ENCODE data around the gene MYH7B.

The MYH7B gene

DNA sequence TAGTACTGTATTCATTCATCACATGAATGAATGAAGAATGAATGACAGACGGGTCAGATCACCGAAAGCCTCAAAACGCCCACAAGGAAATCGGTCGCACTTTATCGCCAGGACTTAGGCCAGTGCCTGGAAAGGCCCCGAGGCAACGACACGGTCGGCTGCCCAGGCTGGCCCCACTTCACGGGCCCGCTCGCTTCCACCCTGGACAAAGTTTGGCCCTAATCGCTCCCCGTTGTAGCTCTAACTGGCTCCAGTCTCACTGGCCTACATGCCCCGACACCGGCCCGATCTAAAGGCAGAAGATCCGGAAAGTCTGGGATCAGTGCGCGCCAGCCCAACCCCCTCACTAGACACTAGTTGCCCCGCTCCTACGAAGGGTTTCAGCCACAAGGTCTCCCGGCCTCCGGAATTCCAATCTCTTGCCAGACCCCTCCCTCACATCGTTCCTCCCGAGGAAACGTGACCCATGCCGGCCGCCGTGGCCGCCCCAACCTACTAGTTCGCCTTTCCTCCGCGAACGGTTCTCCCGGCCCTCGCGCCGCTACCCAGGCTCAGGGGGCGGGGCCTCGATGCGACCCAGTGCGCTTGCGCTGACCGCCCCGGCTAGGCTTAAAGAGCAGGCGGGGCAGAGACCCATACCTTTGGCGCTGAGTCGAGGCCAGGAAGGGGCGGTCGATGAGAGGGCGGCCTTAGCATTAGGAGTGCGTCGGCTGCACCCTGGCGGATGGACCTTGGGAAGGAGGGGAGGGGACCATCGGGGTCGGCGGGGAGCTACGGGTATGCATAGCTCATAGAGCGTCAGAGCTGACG is at the start of gene MYH7B, which contains the start of gene GSS:
TSS of gene MYH7B (plus strand) at position 638 of the 810 bp plus-strand sequence. CDS start 22,138 bp downstream, outside the sequence.
TSS of gene GSS (minus strand) at position 576 of the 810 bp plus-strand sequence. CDS start 3,954 bp downstream, outside the sequence.
- peak; percentile 62 to 80 for DNase-seq

DNA sequence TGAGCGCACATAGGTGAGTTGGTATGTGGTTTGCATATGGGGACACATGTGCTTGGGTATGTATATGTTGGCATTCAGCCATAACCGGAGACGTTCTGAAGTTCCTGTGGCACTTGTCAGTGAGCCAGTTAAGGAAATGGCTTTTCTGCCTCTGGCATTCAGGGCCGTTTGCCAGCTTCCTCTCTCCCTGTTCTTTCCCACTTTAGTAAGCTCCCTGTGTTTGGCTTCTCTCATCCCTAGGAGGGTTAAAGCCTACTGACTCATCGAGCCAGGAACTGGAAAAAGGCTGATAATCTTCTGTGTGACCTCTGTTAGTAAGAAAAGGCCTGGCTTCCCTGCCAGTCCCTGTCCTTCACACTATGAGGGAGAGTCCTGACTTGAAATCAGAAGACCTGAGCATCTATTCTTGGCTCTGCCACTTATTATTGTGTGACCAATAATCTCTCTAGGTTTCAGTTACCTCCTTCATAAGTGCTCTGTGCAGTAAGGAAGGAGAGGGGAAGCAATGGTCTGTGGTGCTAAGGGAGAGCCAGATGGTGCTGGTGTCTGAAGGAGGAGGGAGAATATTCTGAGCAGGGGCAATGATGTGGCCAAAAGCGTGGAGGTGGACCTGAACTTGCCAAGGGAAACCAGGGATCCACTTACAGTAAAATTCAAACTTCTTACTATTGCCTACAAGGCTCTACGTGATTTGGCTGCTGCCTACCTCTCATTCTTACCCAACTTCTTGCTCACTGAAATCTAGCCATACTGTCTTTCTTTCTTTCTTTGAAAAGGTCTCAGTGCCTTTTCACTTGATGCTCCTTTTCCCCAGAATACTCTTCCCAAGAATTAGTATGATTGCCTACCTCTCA is 47.8 kb upstream of the MYH7B start:
- no peak for DNase-seq

GRCh38 chr20:34915131-34915530 is 40.5 kb upstream of the MYH7B start:
- no peak for DNase-seq

GRCh38 chr20:34915749-34916455 is 39.8 kb upstream of the MYH7B start:
- no peak for DNase-seq

DNA sequence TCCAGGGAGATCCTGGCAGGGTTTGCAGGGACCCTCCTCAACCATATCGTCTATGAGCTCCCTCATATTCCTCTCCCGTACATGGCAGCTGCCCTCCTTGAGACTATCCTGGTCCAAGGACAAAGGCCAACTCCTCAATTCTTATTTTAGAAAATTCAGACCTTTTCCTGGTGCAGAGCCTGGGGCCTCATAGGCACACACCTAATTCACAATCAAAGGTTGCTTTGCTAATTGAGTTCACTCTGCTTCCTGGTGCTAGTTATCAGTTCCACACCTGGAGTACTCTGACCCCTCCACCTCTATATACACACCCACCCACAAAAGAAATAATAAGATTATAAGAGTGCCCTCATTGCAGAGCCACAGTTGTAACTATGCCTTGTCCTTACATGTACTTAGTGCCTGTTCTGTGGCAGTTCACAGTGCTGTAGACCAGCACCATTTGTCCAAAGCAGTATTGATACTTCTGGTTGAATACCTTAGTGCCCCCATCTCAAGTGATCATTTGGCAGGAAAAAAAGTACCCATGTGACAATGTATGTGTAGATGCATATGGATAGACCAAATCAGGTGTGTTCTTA is 38.8 kb upstream of the MYH7B start:
- no peak for DNase-seq

GRCh38 chr20:34920055-34920454 is 35.6 kb upstream of the MYH7B start:
- no peak for DNase-seq

- DNase-seq = no peak
Measured at GRCh38 chr20:34921436-34921835, 34.2 kb upstream of the MYH7B start.

- no peak for DNase-seq
Measured at GRCh38 chr20:34922654-34923381, 32.9 kb upstream of the MYH7B start.

DNA sequence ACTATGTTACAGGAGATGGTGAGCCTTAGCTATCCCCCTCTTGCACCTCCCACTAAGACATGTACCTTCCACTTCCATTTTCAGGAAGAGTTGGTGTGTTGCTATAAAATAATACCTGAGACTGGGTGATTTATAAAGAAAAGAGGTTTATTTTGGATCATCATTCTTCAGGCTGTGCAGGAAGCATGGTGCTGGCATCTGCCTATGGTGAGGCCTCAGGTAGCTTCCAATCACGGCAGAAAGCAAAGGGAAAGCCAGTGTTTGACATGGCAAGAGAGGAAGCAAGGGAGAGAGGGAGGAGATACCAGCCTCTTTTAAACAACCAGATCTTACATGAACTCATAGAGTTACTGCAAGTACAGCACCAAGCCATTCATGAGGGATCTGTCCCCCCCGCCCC is 32.3 kb upstream of the MYH7B start:
- no peak for DNase-seq

- DNase-seq = no peak
Measured at GRCh38 chr20:34925341-34925740, 30.3 kb upstream of the MYH7B start.

DNA sequence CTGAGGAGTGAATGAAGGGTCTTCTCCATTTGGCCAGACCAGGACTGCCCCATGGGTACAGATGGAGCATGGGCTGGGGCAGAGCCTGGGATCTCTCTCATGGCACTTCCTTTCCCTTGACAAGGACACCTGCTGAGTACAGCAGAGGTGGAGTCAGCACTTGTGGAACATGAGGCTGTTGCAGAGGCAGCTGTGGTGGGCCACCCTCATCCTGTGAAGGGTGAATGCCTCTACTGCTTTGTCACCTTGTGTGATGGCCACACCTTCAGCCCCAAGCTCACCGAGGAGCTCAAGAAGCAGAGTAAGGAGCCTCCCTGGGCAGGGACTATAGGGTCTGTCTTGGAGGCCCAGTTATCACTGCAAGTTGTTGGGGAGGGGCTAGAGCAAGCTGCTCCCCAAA is 29.7 kb upstream of the MYH7B start:
- DNase-seq = no peak

GRCh38 chr20:34926581-34926980 is 29.1 kb upstream of the MYH7B start:
- no peak for DNase-seq

DNA sequence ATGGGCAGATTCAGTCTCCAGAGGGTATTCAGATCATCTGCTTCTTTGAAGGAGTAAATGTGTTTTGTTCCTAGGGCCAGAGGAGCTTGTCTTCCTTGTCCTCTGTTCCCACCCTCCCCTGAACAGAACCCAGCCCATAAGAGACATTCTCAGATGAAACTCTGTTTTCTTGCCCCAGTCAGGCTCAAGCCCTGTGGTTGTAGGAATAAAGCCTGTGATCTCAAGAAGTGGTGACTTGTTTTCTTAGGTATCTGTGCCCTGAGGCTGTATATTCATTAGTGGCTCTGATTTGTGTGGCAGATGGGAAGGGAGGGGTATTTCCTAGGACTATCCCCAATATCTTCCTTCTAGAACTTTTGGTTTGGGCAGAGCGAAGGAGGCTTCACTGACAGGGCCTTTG is 27.9 kb upstream of the MYH7B start:
- DNase-seq = no peak

- no peak for DNase-seq
Measured at GRCh38 chr20:34928411-34928810, 27.3 kb upstream of the MYH7B start.

DNA sequence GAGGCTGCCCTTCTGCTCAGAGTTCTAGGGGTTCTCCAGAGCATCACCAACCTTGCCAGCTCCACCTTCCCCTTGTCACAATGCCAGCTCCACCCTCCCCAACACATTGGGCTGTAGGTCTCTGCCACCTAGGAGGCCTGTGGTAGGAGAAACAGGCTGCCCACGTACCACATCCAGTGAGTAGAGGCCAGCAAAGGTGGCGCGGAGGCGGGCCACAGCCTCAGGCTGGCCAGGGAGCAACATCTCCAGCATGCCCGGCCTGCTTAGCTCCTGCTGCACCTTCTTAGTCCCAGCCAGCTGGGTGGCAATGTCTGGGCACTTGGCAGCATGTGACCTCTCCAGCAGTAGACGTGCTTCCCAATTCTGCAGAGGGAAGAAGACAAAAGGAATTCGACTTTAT is 23.9 kb upstream of the MYH7B start:
- DNase-seq = no peak

- DNase-seq = no peak
Measured at GRCh38 chr20:34938466-34939163, 17.1 kb upstream of the MYH7B start.

GRCh38 chr20:34940081-34940481 is 15.6 kb upstream of the MYH7B start:
- DNase-seq = no peak

- DNase-seq = no peak
Measured at GRCh38 chr20:34941226-34941625, 14.4 kb upstream of the MYH7B start.

DNA sequence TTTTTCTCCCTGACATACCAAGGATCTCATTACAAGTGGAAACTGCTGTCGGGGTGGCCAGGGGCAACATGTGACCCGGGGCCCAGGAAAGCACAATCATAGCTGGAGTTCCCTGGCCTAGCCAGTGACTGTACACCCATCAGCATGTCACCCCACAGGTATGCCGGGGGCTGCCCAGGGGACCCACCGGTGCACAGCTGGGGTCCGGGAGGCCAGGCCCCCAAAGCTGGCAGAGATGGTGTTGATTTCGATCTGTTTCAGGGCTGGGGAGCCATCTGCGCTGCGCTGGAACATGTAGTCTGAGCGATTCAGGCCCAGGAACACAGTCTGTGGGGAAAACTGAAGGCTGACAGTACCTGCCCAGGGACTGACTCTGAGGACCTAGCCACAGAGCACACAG is 13.4 kb upstream of the MYH7B start:
- no peak for DNase-seq

DNA sequence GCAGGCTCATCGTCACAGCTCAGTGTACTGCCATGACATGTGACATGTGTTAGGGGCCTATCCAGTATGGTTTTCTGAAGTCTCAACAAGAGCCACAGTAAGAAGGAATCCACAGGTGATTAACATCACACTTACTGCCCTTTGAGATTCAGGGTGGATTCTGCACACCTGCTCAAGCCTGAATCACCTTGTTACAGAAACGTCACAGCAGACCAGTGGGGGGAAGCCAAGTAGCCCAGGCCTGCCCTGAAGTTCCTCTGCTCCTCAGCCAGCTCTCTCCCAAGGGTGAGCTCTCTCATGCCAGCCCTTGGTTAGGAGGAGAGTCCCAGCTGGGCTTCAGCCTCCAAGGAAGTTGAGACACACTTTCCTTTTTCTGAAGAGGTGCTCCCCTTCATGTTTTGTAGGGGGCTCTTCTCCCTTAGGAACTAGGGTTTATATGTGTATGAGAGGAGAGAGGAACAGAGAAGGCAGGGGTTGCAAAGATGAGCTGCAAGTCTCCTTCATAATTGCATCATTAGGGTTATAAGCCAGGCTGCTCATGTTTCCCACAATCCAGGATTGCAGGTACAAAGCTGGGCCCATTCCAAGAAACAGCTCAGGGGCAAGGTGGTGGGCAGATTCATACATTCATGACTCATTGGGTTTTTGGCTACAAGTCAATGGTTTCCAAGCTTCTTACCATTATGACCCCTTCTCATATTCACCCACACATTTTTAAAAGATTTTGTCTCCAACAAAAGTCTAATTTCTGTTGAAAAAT is 11.7 kb upstream of the MYH7B start:
- no peak for DNase-seq

All from cerebellar nuclear complex (tissue), 1 donor.